ENCODE results near the gene PHF2. TPM values are rescaled to one million over a fixed set of nuclear protein-coding genes. Genes with fewer than 3 reads are reported as not detected.

The PHF2 gene
- total RNA-seq, 1 experiment from 2014 or later, result 11.6 TPM

DNA sequence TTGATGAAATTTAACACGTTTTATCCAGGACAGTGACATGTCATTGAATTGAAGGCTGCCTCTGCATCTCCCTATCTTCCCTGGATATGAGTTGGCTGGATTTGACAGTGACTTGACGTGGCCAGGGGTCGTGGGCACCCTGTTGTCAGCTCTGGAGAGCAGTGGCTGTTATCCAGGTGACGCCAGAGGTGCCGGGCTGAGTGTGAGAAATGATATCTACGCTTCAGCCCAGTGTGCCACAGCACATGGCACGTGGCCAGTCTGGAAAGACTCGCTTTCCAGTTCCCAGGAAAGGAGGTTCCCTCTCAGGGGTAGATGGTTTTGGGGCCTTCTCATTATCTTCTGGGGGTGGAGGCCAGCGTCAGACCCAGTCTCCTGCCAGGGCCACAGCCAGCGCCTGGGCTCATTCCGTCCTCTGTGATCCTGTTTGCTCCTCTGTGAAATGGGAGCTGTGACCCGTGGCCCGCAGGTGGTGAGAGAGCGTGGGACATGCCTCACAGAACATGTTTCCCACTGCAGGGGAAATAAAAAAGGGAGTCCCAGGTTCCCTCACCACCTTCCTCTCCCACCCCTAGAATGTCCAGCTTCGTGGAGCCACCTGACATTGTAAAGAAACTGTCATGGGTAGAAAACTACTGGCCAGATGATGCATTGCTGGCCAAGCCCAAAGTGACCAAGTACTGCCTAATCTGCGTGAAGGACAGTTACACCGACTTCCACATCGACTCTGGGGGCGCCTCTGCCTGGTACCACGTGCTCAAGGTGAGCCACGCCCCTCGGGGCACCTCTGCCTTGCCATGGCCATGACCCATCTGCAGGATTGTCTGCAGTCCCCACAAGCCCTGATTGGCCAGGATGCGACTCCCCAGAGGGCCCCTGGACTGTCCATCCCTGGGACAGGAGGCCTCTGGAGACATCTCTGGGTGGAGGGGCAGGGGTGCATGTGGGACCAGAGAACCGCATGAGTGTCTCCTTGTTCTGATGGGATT lies 76.5 kb downstream of the PHF2 start (continued):
- TF ChIP-seq, protein P1, sequence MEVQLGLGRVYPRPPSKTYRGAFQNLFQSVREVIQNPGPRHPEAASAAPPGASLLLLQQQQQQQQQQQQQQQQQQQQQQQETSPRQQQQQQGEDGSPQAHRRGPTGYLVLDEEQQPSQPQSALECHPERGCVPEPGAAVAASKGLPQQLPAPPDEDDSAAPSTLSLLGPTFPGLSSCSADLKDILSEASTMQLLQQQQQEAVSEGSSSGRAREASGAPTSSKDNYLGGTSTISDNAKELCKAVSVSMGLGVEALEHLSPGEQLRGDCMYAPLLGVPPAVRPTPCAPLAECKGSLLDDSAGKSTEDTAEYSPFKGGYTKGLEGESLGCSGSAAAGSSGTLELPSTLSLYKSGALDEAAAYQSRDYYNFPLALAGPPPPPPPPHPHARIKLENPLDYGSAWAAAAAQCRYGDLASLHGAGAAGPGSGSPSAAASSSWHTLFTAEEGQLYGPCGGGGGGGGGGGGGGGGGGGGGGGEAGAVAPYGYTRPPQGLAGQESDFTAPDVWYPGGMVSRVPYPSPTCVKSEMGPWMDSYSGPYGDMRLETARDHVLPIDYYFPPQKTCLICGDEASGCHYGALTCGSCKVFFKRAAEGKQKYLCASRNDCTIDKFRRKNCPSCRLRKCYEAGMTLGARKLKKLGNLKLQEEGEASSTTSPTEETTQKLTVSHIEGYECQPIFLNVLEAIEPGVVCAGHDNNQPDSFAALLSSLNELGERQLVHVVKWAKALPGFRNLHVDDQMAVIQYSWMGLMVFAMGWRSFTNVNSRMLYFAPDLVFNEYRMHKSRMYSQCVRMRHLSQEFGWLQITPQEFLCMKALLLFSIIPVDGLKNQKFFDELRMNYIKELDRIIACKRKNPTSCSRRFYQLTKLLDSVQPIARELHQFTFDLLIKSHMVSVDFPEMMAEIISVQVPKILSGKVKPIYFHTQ (CRISPR knock-in tag; IDR thresholded peaks at IDR 0.05), result no peak
- TF ChIP-seq, protein P2, sequence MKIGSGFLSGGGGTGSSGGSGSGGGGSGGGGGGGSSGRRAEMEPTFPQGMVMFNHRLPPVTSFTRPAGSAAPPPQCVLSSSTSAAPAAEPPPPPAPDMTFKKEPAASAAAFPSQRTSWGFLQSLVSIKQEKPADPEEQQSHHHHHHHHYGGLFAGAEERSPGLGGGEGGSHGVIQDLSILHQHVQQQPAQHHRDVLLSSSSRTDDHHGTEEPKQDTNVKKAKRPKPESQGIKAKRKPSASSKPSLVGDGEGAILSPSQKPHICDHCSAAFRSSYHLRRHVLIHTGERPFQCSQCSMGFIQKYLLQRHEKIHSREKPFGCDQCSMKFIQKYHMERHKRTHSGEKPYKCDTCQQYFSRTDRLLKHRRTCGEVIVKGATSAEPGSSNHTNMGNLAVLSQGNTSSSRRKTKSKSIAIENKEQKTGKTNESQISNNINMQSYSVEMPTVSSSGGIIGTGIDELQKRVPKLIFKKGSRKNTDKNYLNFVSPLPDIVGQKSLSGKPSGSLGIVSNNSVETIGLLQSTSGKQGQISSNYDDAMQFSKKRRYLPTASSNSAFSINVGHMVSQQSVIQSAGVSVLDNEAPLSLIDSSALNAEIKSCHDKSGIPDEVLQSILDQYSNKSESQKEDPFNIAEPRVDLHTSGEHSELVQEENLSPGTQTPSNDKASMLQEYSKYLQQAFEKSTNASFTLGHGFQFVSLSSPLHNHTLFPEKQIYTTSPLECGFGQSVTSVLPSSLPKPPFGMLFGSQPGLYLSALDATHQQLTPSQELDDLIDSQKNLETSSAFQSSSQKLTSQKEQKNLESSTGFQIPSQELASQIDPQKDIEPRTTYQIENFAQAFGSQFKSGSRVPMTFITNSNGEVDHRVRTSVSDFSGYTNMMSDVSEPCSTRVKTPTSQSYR (CRISPR knock-in tag; IDR thresholded peaks at IDR 0.05), result no peak
- TF ChIP-seq, protein P3, sequence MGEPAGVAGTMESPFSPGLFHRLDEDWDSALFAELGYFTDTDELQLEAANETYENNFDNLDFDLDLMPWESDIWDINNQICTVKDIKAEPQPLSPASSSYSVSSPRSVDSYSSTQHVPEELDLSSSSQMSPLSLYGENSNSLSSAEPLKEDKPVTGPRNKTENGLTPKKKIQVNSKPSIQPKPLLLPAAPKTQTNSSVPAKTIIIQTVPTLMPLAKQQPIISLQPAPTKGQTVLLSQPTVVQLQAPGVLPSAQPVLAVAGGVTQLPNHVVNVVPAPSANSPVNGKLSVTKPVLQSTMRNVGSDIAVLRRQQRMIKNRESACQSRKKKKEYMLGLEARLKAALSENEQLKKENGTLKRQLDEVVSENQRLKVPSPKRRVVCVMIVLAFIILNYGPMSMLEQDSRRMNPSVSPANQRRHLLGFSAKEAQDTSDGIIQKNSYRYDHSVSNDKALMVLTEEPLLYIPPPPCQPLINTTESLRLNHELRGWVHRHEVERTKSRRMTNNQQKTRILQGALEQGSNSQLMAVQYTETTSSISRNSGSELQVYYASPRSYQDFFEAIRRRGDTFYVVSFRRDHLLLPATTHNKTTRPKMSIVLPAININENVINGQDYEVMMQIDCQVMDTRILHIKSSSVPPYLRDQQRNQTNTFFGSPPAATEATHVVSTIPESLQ (CRISPR knock-in tag; IDR thresholded peaks at IDR 0.05), result no peak
- TF ChIP-seq, protein P4, sequence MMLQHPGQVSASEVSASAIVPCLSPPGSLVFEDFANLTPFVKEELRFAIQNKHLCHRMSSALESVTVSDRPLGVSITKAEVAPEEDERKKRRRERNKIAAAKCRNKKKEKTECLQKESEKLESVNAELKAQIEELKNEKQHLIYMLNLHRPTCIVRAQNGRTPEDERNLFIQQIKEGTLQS (CRISPR knock-in tag; conservative IDR thresholded peaks at IDR 0.05), result no peak
- TF ChIP-seq IRF2 (CRISPR knock-in tag; IDR thresholded peaks at IDR 0.05; ENCODE audit: borderline replicate concordance, low read depth), result no peak
- TF ChIP-seq OVOL2 (CRISPR knock-in tag; IDR thresholded peaks at IDR 0.05; ENCODE audit: borderline replicate concordance), result no peak

DNA sequence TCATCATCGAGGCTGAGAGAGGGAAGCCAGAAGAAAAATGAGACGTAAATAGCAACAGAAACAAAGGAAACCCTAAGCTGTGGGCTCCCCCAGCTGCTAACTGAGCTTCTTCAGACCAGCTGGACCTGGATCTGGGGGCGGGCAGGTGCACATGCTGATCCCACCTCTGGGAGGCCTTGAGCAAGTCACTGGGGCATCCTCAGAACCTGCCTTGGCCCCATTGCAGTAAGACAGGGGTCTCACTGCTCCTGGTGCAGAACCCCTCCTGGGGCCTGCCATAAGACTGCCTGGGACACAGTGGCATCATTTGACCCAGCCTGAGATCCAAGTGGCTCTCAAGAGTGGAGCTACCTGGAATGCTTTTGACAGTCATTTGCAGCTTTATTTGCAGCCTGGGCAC lies 77.4 kb downstream of the PHF2 start:
- ChIA-PET CTCF (interaction anchor here (1.5 kb wide), 1 partner anchor 87 kb away, joined by 5 read pairs; no protein-coding TSS in a partner anchor), POLR2A (no interaction called here)
- Mint-ChIP-seq H3K4me3 (no peak overlapping the region), H3K9me3 (no peaks in the 10 kb centered on the region), H3K36me3 (peaks cover 3% of the 10 kb centered on the region; the same call in 1 of the 2 replicates), H3K27ac (no peak overlapping the region), H3K27me3 (ENCODE audit: low read depth) (no peaks in the 10 kb centered on the region), H3K4me1 (no peaks in the 10 kb centered on the region)
- TF ChIP-seq MYBL2 (CRISPR knock-in tag; IDR thresholded peaks at IDR 0.05) (no peak), HMGA2 (CRISPR knock-in tag; IDR thresholded peaks at IDR 0.05) (no peak), NR2C2 (CRISPR knock-in tag; IDR thresholded peaks at IDR 0.05) (no peak)
- TF ChIP-seq, protein P4 (CRISPR knock-in tag; conservative IDR thresholded peaks at IDR 0.05), result no peak
- TF ChIP-seq, protein P5, sequence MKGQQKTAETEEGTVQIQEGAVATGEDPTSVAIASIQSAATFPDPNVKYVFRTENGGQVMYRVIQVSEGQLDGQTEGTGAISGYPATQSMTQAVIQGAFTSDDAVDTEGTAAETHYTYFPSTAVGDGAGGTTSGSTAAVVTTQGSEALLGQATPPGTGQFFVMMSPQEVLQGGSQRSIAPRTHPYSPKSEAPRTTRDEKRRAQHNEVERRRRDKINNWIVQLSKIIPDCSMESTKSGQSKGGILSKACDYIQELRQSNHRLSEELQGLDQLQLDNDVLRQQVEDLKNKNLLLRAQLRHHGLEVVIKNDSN (CRISPR knock-in tag; IDR thresholded peaks at IDR 0.05), result no peak
- DNase-seq (ENCODE audit: low spot score) (peak; percentile 5), ATAC-seq (no peak)

DNA sequence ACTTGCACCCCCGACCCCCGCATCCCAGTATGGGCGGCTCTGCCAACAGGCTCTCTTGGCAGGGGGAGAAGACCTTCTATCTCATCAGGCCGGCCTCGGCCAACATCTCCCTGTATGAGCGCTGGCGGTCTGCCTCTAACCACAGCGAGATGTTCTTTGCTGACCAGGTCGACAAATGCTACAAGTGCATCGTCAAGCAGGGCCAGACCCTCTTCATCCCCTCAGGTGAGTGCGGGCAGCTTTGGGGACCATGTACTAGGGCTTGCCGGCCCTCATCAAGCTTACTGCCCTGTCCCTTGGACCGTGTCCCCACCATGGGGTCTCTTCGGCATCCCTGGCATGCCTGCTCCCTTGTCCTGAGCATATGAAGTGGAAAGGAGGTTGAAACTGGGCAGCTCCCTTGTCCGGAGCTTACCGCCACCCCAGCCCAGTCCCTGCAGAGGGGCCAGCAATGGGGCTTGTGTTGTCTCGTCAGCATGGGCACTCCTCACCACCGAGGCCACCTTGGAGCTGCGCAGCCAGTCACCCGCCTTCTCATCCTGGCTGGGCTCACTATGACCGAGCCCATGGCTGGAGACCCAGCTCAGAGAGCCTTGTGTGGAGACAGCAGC lies 78.1 kb downstream of the PHF2 start:
- ChIA-PET POLR2A (no interaction called here), CTCF (interaction anchor here (0.7 to 1.5 kb wide), 2 partner anchors 79 to 88 kb away, joined by 3 to 5 read pairs; no protein-coding TSS in a partner anchor)
- TF ChIP-seq ZNF121 (CRISPR knock-in tag; IDR thresholded peaks at IDR 0.05) (no peak), ZNF138 (CRISPR knock-in tag; conservative IDR thresholded peaks at IDR 0.05) (no peak), NFYB (CRISPR knock-in tag; conservative IDR thresholded peaks at IDR 0.05; ENCODE audit: low read depth) (no peak), TEAD1 (CRISPR knock-in tag; IDR thresholded peaks at IDR 0.05) (no peak), ZNF396 (CRISPR knock-in tag; IDR thresholded peaks at IDR 0.05; ENCODE audit: borderline replicate concordance) (no peak)
- TF ChIP-seq, protein P6, sequence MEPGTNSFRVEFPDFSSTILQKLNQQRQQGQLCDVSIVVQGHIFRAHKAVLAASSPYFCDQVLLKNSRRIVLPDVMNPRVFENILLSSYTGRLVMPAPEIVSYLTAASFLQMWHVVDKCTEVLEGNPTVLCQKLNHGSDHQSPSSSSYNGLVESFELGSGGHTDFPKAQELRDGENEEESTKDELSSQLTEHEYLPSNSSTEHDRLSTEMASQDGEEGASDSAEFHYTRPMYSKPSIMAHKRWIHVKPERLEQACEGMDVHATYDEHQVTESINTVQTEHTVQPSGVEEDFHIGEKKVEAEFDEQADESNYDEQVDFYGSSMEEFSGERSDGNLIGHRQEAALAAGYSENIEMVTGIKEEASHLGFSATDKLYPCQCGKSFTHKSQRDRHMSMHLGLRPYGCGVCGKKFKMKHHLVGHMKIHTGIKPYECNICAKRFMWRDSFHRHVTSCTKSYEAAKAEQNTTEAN (CRISPR knock-in tag; IDR thresholded peaks at IDR 0.05), result no peak

More for the DNA sequence above, 78.1 kb downstream of the PHF2 start:
- H3K36me3 Mint-ChIP-seq, result peaks cover 3% of the 10 kb centered on the region; the same call in 1 of the 2 replicates
- no peaks in the 10 kb centered on the region for H3K27me3 Mint-ChIP-seq (ENCODE audit: low read depth)
- ATAC-seq, result no peak
- no peaks in the 10 kb centered on the region for H3K9me3 Mint-ChIP-seq
- H3K4me1 Mint-ChIP-seq, result no peaks in the 10 kb centered on the region
- DNase-seq (ENCODE audit: low spot score), result peak; percentile 9
- H3K4me3 Mint-ChIP-seq, result no peak overlapping the region
- H3K27ac Mint-ChIP-seq, result no peak overlapping the region
